Measurements from ENCODE around the gene DEK.

Gene DEK

DNA sequence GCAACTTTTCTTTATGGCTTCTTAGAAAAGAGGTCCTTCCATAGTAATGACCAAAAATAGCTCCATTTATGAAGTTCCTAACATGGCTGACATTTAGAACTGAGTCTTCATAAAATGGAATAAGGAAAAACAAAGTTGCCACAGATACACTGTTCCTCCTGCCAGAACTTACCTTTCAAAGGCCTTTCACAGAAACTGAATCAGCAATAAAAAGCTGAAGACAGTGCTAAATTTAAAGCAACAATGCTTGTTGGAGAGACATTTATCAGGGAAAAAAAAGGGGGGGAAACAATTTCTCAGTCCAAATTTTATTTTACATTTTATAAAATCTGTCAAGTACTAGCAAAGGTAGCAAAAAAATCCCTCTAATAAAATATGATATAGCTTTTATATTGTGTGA is 17.3 kb downstream of the DEK start:
- DNase-seq (ENCODE audit: low read depth): no peak
- TF ChIP-seq, protein P1, sequence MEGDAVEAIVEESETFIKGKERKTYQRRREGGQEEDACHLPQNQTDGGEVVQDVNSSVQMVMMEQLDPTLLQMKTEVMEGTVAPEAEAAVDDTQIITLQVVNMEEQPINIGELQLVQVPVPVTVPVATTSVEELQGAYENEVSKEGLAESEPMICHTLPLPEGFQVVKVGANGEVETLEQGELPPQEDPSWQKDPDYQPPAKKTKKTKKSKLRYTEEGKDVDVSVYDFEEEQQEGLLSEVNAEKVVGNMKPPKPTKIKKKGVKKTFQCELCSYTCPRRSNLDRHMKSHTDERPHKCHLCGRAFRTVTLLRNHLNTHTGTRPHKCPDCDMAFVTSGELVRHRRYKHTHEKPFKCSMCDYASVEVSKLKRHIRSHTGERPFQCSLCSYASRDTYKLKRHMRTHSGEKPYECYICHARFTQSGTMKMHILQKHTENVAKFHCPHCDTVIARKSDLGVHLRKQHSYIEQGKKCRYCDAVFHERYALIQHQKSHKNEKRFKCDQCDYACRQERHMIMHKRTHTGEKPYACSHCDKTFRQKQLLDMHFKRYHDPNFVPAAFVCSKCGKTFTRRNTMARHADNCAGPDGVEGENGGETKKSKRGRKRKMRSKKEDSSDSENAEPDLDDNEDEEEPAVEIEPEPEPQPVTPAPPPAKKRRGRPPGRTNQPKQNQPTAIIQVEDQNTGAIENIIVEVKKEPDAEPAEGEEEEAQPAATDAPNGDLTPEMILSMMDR (IDR thresholded peaks at IDR 0.05; ENCODE audit: insufficient read depth, low read depth, low read length, missing control alignments): no peak
- H3K4me3 ChIP-seq (ENCODE audit: low read depth, low read length): no peak overlapping the region

DNA sequence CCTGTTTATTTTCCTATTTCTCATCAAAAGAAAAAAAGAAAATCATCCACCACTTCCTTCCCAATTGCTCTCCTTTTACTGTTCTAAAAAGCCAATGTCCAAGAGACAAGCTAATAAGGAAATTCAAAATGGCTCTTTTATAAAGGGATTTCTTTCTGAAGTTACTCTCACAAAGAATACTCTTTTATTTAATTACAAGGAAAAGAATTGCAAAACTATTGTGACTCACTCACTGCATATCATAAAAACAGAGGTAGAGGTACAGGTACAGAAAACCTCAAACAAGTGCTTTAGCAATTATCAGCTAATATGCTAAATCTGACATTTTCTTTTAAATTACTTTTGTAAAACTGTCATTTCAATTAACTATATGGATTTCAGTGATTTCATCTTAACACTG is 18.1 kb downstream of the DEK start:
- no peak for DNase-seq (ENCODE audit: low read depth)
- TF ChIP-seq, protein P1 (IDR thresholded peaks at IDR 0.05; ENCODE audit: insufficient read depth, low read depth, low read length, missing control alignments): no peak
- no peak overlapping the region for H3K4me3 ChIP-seq (ENCODE audit: low read depth, low read length)

DNA sequence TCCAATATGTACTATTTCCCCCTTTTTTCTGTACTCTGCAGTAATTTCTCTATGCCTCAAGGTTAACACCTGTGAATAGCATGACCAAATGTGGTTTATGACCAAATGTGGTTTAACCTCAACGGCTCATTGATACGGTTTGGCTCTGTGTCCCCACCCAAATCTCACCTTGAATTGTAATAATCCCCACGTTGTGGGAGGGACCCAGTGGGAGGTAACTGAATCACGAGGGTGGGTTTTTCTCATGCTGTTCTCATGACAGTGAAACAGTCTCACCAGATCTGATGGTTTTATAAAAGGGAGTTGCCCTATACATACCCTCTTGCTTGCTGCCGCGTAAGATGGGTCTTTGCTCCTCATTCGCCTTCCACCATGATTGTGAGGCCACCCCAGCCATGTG is 18.7 kb downstream of the DEK start:
- no peak overlapping the region for H3K4me3 ChIP-seq (ENCODE audit: low read depth, low read length)
- DNase-seq (ENCODE audit: low read depth): peak; percentile 43
- TF ChIP-seq, protein P1 (IDR thresholded peaks at IDR 0.05; ENCODE audit: insufficient read depth, low read depth, low read length, missing control alignments): no peak

DNA sequence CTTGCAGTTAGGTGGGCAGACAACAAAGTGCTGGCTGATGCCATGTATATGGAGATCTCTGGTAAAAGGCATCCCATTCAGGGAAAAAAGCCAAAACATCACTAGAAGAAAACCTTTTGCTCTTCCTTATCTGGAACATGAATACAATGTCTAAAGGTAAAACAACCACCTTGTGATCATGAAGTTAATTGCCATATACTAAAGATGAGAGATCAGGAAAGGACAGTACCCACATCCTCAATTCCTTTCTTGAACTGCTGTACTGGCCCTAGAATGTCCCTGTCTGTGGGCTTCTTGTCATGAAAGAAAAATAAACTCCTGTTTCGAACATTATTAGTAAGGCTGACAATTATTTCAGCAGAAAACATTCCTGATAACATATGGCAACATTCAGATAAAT is 19.3 kb downstream of the DEK start:
- no peak for DNase-seq (ENCODE audit: low read depth)
- TF ChIP-seq, protein P1 (IDR thresholded peaks at IDR 0.05; ENCODE audit: insufficient read depth, low read depth, low read length, missing control alignments): no peak
- H3K4me3 ChIP-seq (ENCODE audit: low read depth, low read length): no peak overlapping the region

DNA sequence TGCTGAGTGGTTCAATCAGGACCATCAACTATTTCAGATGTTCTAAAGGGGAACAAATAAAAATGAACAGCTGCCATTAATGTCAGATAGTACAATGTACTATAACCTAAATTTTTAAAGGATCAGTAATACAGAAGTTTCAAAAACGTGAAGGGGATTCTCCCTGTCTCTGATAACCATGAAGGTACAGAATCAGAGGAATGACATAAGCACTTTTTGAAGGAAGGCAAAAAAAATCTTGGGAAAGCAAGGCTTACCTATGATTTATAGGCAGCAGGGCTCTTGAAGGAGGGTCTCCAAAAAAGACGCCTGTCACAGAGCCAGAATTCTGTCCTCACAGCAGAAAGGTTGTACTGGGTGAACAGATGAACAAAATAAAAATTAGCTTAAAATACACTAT is 20.1 kb downstream of the DEK start:
- DNase-seq (ENCODE audit: low read depth): no peak
- TF ChIP-seq, protein P1 (IDR thresholded peaks at IDR 0.05; ENCODE audit: insufficient read depth, low read depth, low read length, missing control alignments): no peak

DNA sequence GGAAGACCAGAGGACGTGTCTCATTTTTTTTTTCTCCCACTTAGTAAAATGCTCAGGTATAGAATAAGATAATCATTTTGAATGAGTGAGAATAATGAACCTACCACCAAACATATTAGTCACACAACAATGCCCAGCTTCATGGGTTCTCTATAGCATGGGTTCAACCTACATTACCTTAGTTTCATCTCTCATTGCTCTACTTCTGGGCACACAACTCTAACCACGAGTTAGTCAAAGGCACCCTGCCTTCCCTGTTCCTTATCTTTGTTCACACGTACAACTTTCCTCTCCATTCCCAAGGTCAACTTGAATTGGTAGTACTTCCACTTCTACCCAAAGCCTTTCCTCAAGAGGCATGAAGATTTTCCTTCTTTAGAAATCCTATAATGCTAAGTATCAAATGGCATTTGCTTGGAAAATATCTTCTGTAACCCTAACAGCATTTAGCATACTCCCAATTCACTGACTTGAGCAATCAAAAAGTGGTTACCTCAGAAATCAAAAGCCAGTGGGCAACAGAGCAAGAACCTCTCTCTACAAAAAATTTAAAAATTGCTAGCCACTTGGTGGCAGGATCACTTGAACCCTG is 20.9 kb downstream of the DEK start:
- TF ChIP-seq, protein P1 (IDR thresholded peaks at IDR 0.05; ENCODE audit: insufficient read depth, low read depth, low read length, missing control alignments): no peak
- H3K4me3 ChIP-seq (ENCODE audit: low read depth, low read length): no peak overlapping the region
- no peak for DNase-seq (ENCODE audit: low read depth)

More for the DNA sequence above, 20.1 kb downstream of the DEK start:
- H3K4me3 ChIP-seq (ENCODE audit: low read depth, low read length): no peak overlapping the region
